Fibroblast of lung (primary cell): Measurements from ENCODE around the gene WDR62.

Source experiments
- CTCF ChIP-seq, 2 donors: IDR thresholded peaks in 1 of 2; conservative IDR thresholded peaks in 1 of 2; 1 replicate in 1 of 2; 2 replicates in 1 of 2; pipeline ENCODE4 v1.5.1; 2011 to 2012; ENCODE audit warnings: low read length in 2 of 2, control low read depth in 1 of 2, inconsistent platforms in 1 of 2, low read depth in 1 of 2, mild to moderate bottlenecking in 1 of 2
- EZH2 ChIP-seq: IDR thresholded peaks from 2 replicates; pipeline ENCODE4 v1.5.1; 2012; ENCODE audit warnings: low read length, control low read depth, mild to moderate bottlenecking; ENCODE audit errors: missing control alignments

- TF ChIP-seq CTCF (conservative IDR thresholded peaks at IDR 0.05 in 1 of 2, IDR thresholded peaks at IDR 0.05 in 1 of 2; ENCODE audit: low read depth in 1 of 2, low read length in 2 of 2) (no peak), EZH2 (no peak)
Observed at GRCh38 chr19:36047835-36048234, 6.9 kb upstream of the WDR62 start.
